ENCODE data around the gene SPSB1. TPM values are rescaled to one million over a fixed set of nuclear protein-coding genes. Genes with fewer than 3 reads are reported as not detected.

The SPSB1 gene
- total and polyA plus RNA-seq, 2 experiments from 2014 or later, result 4.6 to 5.4 TPM

DNA sequence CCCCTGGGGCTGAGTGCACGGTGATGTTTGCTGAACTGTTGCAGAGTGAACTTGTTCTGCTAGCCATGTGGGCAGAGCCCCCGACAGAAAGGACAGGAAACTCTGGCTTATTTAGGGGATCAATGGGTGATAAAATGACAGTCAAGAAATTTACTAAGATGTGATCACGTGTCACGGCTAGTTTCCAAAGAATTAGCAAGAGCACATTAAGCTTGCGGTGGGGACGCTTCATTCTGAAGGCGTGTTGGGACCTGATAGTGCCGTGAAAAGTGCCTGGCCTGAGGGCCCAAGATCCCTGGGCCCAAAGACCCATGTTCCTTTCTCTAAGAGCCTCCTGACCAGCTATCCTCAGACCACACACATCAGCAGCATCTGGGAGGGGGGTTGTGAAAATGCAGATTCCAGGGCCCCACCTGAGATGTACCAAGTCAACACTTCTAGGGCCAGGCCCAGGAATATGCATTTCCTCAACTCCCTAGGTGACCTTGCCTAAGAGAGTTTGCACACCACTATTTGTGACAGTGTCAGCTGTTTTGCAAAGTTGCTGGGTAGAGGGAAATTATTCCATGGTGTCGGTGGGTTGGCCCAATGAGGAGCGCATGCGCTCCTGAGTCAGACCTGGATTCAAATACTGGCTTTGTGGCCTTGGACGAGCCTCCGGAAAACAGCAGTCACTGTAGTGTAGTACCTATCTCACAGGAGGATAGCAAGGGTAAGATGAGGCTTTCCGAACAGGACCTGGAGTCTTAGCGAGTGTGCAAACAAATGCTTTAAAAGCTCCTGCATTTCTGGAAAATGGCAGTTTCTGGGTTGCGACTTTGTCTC lies 77.5 kb downstream of the SPSB1 start:
- no peaks in the 10 kb centered on the region for H3K36me3 ChIP-seq
- no peaks in the 10 kb centered on the region for H3K4me1 ChIP-seq (ENCODE audit: low read depth)
- no peak overlapping the region for H3K27ac ChIP-seq
- no peaks in the 10 kb centered on the region for H3K27me3 ChIP-seq
- no peak for DNase-seq (ENCODE audit: low read depth in 1 of 2, low spot score in 1 of 2)
- no peaks in the 10 kb centered on the region for H3K9me3 ChIP-seq (ENCODE audit: low read depth)
- H3K4me3 ChIP-seq, result no peak overlapping the region
- TF ChIP-seq, protein P1, sequence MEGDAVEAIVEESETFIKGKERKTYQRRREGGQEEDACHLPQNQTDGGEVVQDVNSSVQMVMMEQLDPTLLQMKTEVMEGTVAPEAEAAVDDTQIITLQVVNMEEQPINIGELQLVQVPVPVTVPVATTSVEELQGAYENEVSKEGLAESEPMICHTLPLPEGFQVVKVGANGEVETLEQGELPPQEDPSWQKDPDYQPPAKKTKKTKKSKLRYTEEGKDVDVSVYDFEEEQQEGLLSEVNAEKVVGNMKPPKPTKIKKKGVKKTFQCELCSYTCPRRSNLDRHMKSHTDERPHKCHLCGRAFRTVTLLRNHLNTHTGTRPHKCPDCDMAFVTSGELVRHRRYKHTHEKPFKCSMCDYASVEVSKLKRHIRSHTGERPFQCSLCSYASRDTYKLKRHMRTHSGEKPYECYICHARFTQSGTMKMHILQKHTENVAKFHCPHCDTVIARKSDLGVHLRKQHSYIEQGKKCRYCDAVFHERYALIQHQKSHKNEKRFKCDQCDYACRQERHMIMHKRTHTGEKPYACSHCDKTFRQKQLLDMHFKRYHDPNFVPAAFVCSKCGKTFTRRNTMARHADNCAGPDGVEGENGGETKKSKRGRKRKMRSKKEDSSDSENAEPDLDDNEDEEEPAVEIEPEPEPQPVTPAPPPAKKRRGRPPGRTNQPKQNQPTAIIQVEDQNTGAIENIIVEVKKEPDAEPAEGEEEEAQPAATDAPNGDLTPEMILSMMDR (IDR thresholded peaks at IDR 0.05; ENCODE audit: low read depth, low read length), result no peak

DNA sequence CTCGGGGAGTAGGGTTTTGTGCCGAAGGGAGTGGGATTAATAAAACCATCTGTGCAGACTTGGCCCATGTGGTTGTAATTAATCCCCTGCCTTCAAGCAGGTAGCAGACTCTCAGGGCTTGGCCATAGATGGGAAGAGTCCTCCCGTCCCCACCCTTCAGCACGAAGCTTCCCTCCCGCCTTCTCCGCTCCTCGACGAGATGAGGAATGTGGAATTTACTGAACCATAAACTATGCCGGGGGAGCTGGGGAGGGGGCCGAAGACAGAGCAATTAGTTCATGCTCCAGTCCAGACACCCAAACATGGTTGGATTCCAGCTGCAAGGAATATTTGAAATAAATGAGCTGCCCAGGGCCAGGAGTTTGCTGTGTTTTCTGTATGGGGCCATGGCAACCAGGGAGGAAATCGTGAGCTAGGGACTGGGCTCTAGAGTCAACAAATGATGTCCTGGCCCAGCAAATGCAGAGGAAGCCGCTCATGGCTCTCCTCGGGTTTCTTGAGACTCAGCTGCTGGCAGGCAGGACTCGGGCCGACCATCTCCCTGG lies 78.8 kb downstream of the SPSB1 start:
- Histone ChIP-seq H3K27ac (no peak overlapping the region), H3K4me3 (no peak overlapping the region)
- peak; percentile 23 to 69 for DNase-seq (ENCODE audit: low read depth in 1 of 2, low spot score in 1 of 2)

DNA sequence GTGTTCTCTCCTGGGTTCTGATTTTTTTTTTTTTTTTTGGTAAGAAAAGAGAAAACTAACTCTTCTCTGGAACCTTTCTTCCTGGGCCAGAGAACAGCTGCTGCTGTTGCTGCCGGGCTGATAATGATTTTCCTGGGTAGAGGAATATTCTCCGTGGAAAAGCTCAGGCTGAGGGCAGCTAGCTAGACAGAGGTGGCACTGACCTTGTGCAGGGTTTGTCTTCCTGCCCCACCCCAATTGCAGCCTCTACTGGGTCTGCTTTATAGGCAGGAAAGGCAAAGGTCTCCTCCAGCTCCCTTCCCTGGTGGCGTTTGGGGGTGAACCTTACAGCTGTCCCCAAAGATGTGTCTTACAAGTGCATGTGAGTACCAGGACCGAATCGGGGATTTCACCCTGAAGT lies 79.3 kb downstream of the SPSB1 start:
- Histone ChIP-seq H3K27me3 (no peaks in the 10 kb centered on the region), H3K27ac (no peak overlapping the region), H3K4me1 (ENCODE audit: low read depth) (no peaks in the 10 kb centered on the region), H3K9me3 (ENCODE audit: low read depth) (no peaks in the 10 kb centered on the region), H3K4me3 (no peak overlapping the region), H3K36me3 (no peaks in the 10 kb centered on the region)
- DNase-seq (ENCODE audit: low read depth in 1 of 2, low spot score in 1 of 2), result no peak
- TF ChIP-seq, protein P1 (IDR thresholded peaks at IDR 0.05; ENCODE audit: low read depth, low read length), result no peak

More for the DNA sequence above, 78.8 kb downstream of the SPSB1 start:
- Histone ChIP-seq H3K36me3 (no peaks in the 10 kb centered on the region), H3K9me3 (ENCODE audit: low read depth) (no peaks in the 10 kb centered on the region), H3K4me1 (ENCODE audit: low read depth) (no peaks in the 10 kb centered on the region), H3K27me3 (no peaks in the 10 kb centered on the region)
- TF ChIP-seq, protein P1 (IDR thresholded peaks at IDR 0.05; ENCODE audit: low read depth, low read length), result no peak

DNA sequence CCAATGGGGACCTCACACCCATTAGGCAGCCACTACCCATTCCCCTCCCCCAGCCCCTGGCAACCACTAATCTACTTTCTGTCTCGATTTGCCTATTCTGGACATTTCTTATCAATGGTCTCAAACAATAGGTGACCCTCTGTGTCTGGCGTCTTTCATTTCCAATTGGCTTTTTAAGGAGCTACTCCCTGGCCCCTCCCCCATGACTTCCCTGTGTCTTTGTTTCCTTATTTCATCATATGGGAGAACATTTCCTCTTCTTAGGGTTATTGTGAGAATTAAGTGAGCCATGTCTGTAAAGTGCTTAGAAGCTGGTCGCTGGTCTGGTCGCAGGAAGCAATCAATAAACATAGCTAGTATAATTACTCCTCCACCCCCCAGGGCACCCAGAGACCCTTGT lies 80.9 kb downstream of the SPSB1 start:
- no peaks in the 10 kb centered on the region for H3K9me3 ChIP-seq (ENCODE audit: low read depth)
- peak in 1 of 2 donors; percentile 46 for DNase-seq (ENCODE audit: low read depth in 1 of 2, low spot score in 1 of 2)
- H3K4me1 ChIP-seq (ENCODE audit: low read depth), result no peaks in the 10 kb centered on the region
- no peak overlapping the region for H3K4me3 ChIP-seq
- H3K27me3 ChIP-seq, result no peaks in the 10 kb centered on the region
- no peak overlapping the region for H3K27ac ChIP-seq
- TF ChIP-seq, protein P1 (IDR thresholded peaks at IDR 0.05; ENCODE audit: low read depth, low read length), result no peak
- H3K36me3 ChIP-seq, result no peaks in the 10 kb centered on the region

- no peaks in the 10 kb centered on the region for H3K27me3 ChIP-seq
- H3K36me3 ChIP-seq, result no peaks in the 10 kb centered on the region
- no peaks in the 10 kb centered on the region for H3K4me1 ChIP-seq (ENCODE audit: low read depth)
- no peak for DNase-seq (ENCODE audit: low read depth in 1 of 2, low spot score in 1 of 2)
- no peak overlapping the region for H3K27ac ChIP-seq
- H3K9me3 ChIP-seq (ENCODE audit: low read depth), result no peaks in the 10 kb centered on the region
- TF ChIP-seq, protein P1 (IDR thresholded peaks at IDR 0.05; ENCODE audit: low read depth, low read length), result no peak
- H3K4me3 ChIP-seq, result no peak overlapping the region
These were observed 82.2 kb downstream of the SPSB1 start for GRCh38 chr1:9374748-9375341.

Data from cardiac muscle cell (in vitro differentiated cells and primary cell).